CD4-positive, CD25-positive, alpha-beta regulatory T cell (primary cell): Measurements from ENCODE around the gene TRIM2. TPM values are rescaled to one million over a fixed set of nuclear protein-coding genes. Genes with fewer than 3 reads are reported as not detected.
"Not testable (repeated sequence)": the region's sequence is repeated elsewhere in the genome, so short reads cannot be mapped to it uniquely, and the experiment has no call there.

ENCODE experiments used
- ATAC-seq, 2 donors: fragments of 150-1000 bp; cut with Tn5 transposase; one replicate each; pipeline ENCODE4 v1.10.0; 2021; ENCODE audit warnings: low read depth in 2 of 2, moderate number of reproducible peaks in 2 of 2, moderate library complexity in 1 of 2
- DNase-seq, 3 donors: peaks; one replicate each; pipeline versions ENCODE4 v3.0.0 to v3.0.0-alpha.2; 2012 to 2022; ENCODE audit warnings: mixed read lengths in 1 of 3
- H3K27ac ChIP-seq: one replicate; pipeline ENCODE4 v1.7.0; 2013; ENCODE audit warnings: mild to moderate bottlenecking, low read length; ENCODE audit not compliant: insufficient read depth, poor library complexity, severe bottlenecking
- H3K27me3 ChIP-seq: one replicate; pipeline ENCODE4 v1.7.0; 2013; ENCODE audit warnings: low read length; ENCODE audit not compliant: control insufficient read depth, insufficient read depth
- H3K36me3 ChIP-seq: one replicate; pipeline ENCODE4 v1.7.0; 2013; ENCODE audit warnings: mild to moderate bottlenecking, low read length, moderate library complexity; ENCODE audit not compliant: control insufficient read depth, insufficient read depth
- H3K4me1 ChIP-seq: 2 replicates; pipeline ENCODE4 v1.7.0; 2013; ENCODE audit warnings: mild to moderate bottlenecking, low read length; ENCODE audit not compliant: insufficient read depth, control insufficient read depth, poor library complexity, severe bottlenecking
- H3K4me3 ChIP-seq: one replicate; pipeline ENCODE4 v1.7.0; 2013; ENCODE audit warnings: low read depth, mild to moderate bottlenecking, low read length, moderate library complexity
- H3K9me3 ChIP-seq, 2 experiments: 1 replicate in 1 of 2; 2 replicates in 1 of 2; pipeline ENCODE4 v1.7.0; 2013; ENCODE audit warnings: low read length in 2 of 2, mild to moderate bottlenecking in 1 of 2, moderate library complexity in 1 of 2; ENCODE audit not compliant: control insufficient read depth in 2 of 2
- H3K27ac Mint-ChIP-seq, 3 donors: one replicate each; pipeline ENCODE4 v1.8.0; 2020 to 2022; ENCODE audit warnings: mild to moderate bottlenecking in 3 of 3, mixed read lengths in 3 of 3, moderate library complexity in 2 of 3
- H3K27me3 Mint-ChIP-seq: one replicate; pipeline ENCODE4 v1.8.0; 2022; ENCODE audit warnings: mild to moderate bottlenecking, mixed read lengths
- H3K36me3 Mint-ChIP-seq: one replicate; pipeline ENCODE4 v1.8.0; 2020; ENCODE audit warnings: mixed read lengths
- H3K4me1 Mint-ChIP-seq, 4 donors: one replicate each; pipeline ENCODE4 v1.8.0; 2020 to 2022; ENCODE audit warnings: mixed read lengths in 4 of 4, mild to moderate bottlenecking in 1 of 4
- H3K4me3 Mint-ChIP-seq, 4 donors: one replicate each; pipeline ENCODE4 v1.8.0; 2020 to 2022; ENCODE audit warnings: mild to moderate bottlenecking in 4 of 4, mixed read lengths in 4 of 4, moderate library complexity in 3 of 4
- H3K9me3 Mint-ChIP-seq, 7 donors: one replicate each; pipeline ENCODE4 v1.8.0; 2020 to 2022; ENCODE audit warnings: mixed read lengths in 7 of 7, mild to moderate bottlenecking in 3 of 7, moderate library complexity in 2 of 7
- polyA plus RNA-seq, 4 donors: library from polyadenylated mRNA; unstranded; fragments of 300-500 nt; fragmentation: Illumina TruSeq; gene quantifications; one replicate each; pipeline ENCODE4 v1.2.3, GENCODE V29; 2021
- total RNA-seq: library from RNA; stranded (reverse); gene quantifications from one replicate; pipeline ENCODE4 v1.2.3, GENCODE V29; 2022

TRIM2 gene
- total and polyA plus RNA-seq, 5 donors from 2014 or later, result 0.56 to 3.8 (median 1.0) TPM

DNA sequence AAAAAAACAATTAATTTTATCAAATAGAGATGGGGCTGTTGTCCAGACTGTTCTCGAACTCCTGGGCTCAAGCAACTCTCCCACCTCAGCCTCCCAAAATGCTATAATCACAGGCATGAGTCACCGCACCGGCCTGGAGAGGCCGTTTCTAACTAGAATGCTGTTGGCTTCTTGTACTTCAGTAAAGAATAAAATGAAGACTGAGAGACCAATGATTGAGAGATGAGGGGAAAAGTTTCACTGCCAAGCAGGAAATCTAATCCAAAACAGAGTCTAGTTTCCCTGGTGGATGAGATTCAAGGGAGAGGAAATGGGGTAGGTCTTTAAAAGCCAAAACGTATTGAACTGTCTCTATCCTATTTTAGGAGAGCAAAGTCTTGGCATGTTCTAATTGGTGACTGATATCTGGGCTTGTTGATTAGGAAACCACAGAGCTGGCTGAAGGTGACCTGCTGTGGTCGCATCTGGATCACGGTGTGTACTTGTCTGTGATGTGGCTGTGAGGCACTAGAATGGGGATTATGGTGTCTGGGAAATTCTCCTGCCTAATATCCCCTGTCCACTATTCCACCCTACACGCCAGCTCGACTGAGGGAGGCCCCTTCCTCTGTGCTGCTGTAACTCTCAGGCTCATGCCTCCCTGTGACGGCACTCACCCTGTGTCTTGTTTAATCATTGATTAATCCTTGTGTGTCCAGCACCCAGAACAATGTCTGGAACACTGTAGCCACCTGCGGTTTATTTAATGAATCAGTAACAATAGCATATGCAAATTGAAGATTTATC, 15.0 kb upstream of the TRIM2 start:
- Histone ChIP-seq H3K27ac (no peak overlapping the region), H3K4me1 (no peaks in the 10 kb centered on the region), H3K9me3 (no peaks in the 10 kb centered on the region), H3K36me3 (no peaks in the 10 kb centered on the region), H3K27me3 (no peaks in the 10 kb centered on the region), H3K4me3 (no peak overlapping the region)
- Mint-ChIP-seq H3K27ac (no peak overlapping the region), H3K36me3 (no peaks in the 10 kb centered on the region), H3K4me1 (no peaks in the 10 kb centered on the region), H3K9me3 (peaks cover 0 to 3% (median 0%) of the 10 kb centered on the region in 7 donors), H3K27me3 (no peaks in the 10 kb centered on the region), H3K4me3 (no peak overlapping the region)
- DNase-seq, result no peak
- ATAC-seq, result no peak

DNA sequence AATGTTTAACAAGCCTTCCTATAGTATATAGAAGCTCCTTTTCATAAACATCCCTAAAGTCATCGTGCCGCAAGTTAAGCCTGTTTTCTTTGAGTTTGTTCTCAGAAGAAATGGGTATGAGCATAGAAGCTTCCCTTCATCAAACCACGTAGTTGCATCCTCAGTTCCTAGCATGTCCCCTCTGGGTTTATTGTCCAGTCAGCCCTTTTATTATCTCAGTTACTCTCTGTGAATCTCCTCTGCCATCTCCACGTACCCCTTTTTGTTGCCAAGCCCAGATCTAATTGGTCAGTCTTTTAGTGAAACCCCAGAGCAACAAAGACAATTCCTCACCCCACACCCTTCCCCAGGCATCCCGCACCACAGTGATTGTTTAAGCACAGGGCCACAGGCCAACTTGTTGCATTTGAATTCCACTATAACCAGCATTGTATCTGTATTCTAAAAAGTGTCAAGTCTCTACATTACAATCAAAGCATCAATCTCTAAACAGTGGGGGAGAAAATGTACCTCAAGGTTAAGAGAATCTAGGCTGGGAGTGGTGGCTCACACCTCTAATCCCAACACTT, 12.4 kb upstream of the TRIM2 start:
- no peak overlapping the region for H3K4me3 ChIP-seq
- no peaks in the 10 kb centered on the region for H3K36me3 Mint-ChIP-seq
- H3K4me1 Mint-ChIP-seq, result no peaks in the 10 kb centered on the region
- no peaks in the 10 kb centered on the region for H3K27me3 ChIP-seq
- no peak for ATAC-seq
- no peak overlapping the region for H3K27ac ChIP-seq
- H3K4me1 ChIP-seq, result no peaks in the 10 kb centered on the region
- no peak for DNase-seq
- no peaks in the 10 kb centered on the region for H3K36me3 ChIP-seq
- no peaks in the 10 kb centered on the region for H3K27me3 Mint-ChIP-seq
- no peaks in the 10 kb centered on the region for H3K9me3 ChIP-seq
- peaks cover 0 to 3% (median 0%) of the 10 kb centered on the region in 7 donors for H3K9me3 Mint-ChIP-seq
- H3K27ac Mint-ChIP-seq, result no peak overlapping the region
- H3K4me3 Mint-ChIP-seq, result no peak overlapping the region

DNA sequence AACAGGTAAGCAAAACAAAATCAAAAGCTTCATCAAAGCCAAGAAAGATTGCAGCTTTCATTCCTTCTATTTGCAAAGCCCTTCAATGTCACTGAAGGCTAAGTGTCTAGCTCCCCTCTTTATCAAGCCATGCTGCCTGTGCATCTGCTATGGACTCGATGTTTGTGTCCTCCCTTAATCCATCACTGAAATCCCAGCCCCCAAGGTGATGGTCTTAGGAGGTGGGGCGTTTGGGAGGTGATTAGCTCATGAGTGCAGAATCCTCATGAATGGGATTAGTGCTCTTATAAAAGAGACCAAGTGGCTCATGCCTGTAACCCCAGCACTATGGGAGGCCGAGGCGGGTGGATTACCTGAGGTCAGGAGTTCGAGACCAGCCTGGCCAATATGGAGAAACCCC, 6.9 kb upstream of the TRIM2 start:
- no peak overlapping the region for H3K4me3 Mint-ChIP-seq
- Histone ChIP-seq H3K4me3 (no peak overlapping the region), H3K36me3 (no peaks in the 10 kb centered on the region), H3K4me1 (no peaks in the 10 kb centered on the region), H3K27me3 (no peaks in the 10 kb centered on the region), H3K9me3 (no peaks in the 10 kb centered on the region), H3K27ac (no peak overlapping the region)
- peaks cover 0 to 3% (median 0%) of the 10 kb centered on the region in 4 donors for H3K4me1 Mint-ChIP-seq
- no peaks in the 10 kb centered on the region for H3K36me3 Mint-ChIP-seq
- ATAC-seq (no peak), DNase-seq (no peak)
- H3K27me3 Mint-ChIP-seq, result no peaks in the 10 kb centered on the region
- no peak overlapping the region for H3K27ac Mint-ChIP-seq
- H3K9me3 Mint-ChIP-seq, result peaks cover 0 to 1% (median 0%) of the 10 kb centered on the region in 7 donors

DNA sequence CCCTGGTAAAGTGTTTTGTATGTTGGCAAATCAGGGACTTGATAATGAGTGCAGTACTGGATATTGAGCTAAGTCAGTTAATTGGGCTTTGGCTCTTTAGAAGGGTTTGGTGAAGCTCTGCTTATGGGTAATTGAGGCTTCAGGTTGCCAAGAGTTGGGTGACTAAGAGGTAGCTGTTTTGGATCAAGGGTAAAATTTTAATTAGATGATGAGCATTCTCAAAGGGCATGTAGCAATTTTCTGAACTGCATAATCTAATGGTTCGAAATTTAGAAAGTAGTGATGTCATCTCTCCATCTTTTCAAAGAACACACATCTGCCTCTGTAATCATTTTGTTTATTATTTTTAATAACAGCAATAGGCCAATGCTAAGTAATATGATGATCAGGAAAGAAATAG, 5.5 kb upstream of the TRIM2 start:
- ATAC-seq (no peak), DNase-seq (no peak)
- no peak overlapping the region for H3K4me3 ChIP-seq
- H3K9me3 Mint-ChIP-seq, result peaks cover 0 to 1% (median 0%) of the 10 kb centered on the region in 7 donors
- no peaks in the 10 kb centered on the region for H3K27me3 ChIP-seq
- H3K36me3 ChIP-seq, result no peaks in the 10 kb centered on the region
- no peaks in the 10 kb centered on the region for H3K36me3 Mint-ChIP-seq
- H3K27ac Mint-ChIP-seq, result no peak overlapping the region
- no peaks in the 10 kb centered on the region for H3K9me3 ChIP-seq
- no peak overlapping the region for H3K4me3 Mint-ChIP-seq
- H3K27me3 Mint-ChIP-seq, result no peaks in the 10 kb centered on the region
- H3K4me1 Mint-ChIP-seq, result peaks cover 0 to 3% (median 1%) of the 10 kb centered on the region in 4 donors
- no peaks in the 10 kb centered on the region for H3K4me1 ChIP-seq
- H3K27ac ChIP-seq, result no peak overlapping the region

DNA sequence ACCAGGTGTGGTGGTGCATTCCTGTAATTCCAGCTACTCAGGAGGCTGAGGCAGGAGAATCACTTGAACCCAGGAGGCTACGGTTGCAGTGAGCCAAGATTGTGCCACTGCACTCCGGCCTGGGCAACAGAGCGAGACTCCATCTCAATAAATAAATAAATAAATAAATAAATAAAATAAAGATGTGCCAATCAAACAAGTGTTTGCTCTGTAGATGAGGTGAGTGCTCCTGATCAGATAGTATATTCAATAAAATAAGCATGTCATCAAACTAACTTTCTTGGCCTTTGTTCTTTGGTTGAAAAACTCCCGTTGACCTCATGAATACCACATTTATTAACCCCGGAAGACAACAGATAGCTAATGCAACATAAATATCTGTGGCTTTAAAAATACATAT, 497 bp upstream of the TRIM2 start:
- H3K4me1 Mint-ChIP-seq, result peaks cover 3 to 31% (median 15%) of the 10 kb centered on the region in 4 donors
- H3K27me3 Mint-ChIP-seq, H3K27ac Mint-ChIP-seq, H3K4me3 ChIP-seq, H3K36me3 ChIP-seq, H3K27ac ChIP-seq, ATAC-seq, DNase-seq, H3K4me3 Mint-ChIP-seq, H3K27me3 ChIP-seq, H3K9me3 ChIP-seq, H3K36me3 Mint-ChIP-seq, H3K9me3 Mint-ChIP-seq: not testable (repeated sequence)
- peaks cover 15% of the 10 kb centered on the region for H3K4me1 ChIP-seq

DNA sequence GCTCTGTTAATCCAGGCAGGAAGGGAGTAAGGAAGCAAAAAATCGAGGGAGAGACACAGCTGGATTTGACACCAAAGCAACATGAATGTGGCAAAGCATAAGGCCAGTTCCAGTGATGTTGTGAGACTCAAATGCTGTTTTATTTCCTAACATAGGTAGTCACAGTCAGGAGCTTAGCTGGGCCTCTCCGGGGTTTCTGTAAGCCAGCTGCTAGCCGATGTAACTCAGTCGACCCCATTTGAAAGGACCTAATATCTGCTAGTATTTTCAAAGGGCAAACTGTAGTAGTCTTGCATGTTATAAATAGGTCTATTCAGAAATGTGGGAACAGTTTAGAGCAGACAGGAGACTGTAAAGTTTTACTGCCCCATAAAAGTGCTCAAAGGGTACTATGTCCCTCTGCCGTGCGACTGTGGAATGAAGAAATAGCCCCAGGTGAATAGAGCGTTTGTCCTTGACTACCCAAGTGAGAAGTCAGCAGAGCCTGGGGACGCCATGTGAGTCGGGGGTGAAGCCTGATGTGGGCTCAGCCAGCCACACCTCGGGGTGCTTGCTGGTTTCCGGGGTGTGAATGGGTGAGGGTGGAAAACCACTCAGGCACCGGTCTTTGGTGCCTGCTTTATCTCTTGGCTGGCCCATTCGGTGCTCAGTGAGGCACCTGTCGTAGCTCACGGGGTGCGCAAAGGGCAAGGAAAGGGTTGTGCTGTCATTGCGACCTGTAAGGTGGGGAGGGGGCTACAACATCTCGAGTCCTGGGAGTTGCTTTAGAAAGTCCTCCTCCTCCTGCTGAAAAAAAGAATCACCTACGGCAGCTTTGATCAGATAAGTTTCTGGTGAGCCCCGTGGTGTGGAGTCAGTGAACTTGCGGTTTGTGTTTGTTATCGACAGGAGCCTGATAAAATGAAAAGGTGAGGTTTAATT, 745 bp downstream of the TRIM2 start:
- Histone ChIP-seq H3K9me3 (no peaks in the 10 kb centered on the region), H3K27ac (no peak overlapping the region), H3K4me1 (peaks cover 15% of the 10 kb centered on the region), H3K4me3 (peak overlapping the region; percentile 68), H3K27me3 (no peaks in the 10 kb centered on the region), H3K36me3 (no peaks in the 10 kb centered on the region)
- ATAC-seq (peak; percentile 77), DNase-seq (peak; percentile 16 to 73 (median 48))
- Mint-ChIP-seq H3K9me3 (peaks cover 0 to 1% (median 0%) of the 10 kb centered on the region in 7 donors), H3K27me3 (peaks cover 12% of the 10 kb centered on the region), H3K4me1 (peaks cover 0 to 31% (median 15%) of the 10 kb centered on the region in 4 donors), H3K36me3 (no peaks in the 10 kb centered on the region), H3K4me3 (peak overlapping the region; percentile 65 to 87 (median 79)), H3K27ac (peak overlapping the region; percentile 26 to 78 (median 65))

DNA sequence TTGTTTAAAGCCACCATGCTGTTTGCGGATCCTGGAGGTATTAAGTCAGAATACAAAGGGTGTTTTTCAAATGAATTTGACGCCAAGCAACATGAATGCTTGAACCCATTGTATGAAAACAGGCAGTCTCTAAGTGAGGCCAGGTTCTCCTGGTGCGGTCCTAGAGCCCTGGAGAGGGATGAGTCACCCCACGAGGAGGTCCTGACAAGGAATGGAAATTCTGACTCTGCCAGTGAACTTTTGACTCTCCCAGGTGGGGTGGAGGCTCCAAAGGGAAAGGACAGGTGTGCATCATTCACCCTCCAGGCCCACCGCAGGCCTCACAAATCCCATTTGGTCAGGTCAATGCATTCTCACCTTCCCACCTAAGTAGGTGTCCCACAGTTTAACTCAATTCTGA, 1.5 kb downstream of the TRIM2 start:
- H3K36me3 Mint-ChIP-seq, result no peaks in the 10 kb centered on the region
- no peaks in the 10 kb centered on the region for H3K27me3 ChIP-seq
- H3K4me3 Mint-ChIP-seq, result peak overlapping the region in 3 of 4 donors; percentile 65 to 79 (median 79)
- H3K4me1 ChIP-seq, result peaks cover 15% of the 10 kb centered on the region
- DNase-seq (no peak), ATAC-seq (no peak)
- H3K9me3 ChIP-seq, result no peaks in the 10 kb centered on the region
- no peak overlapping the region for H3K27ac ChIP-seq
- H3K9me3 Mint-ChIP-seq, result peaks cover 0 to 2% (median 0%) of the 10 kb centered on the region in 7 donors
- no peaks in the 10 kb centered on the region for H3K36me3 ChIP-seq
- H3K4me1 Mint-ChIP-seq, result peaks cover 0 to 31% (median 17%) of the 10 kb centered on the region in 4 donors
- H3K27ac Mint-ChIP-seq, result peak overlapping the region in 1 of 3 donors; percentile 78
- peaks cover 15% of the 10 kb centered on the region for H3K27me3 Mint-ChIP-seq
- H3K4me3 ChIP-seq, result peak overlapping the region; percentile 68
